ENCODE measurements around the gene DFFB.

The DFFB gene

GRCh38 chr1:3863231-3863935, 6.1 kb downstream of the DFFB start:
- Histone ChIP-seq H3K27me3 (ENCODE audit: control insufficient read depth, insufficient read depth, low read length) (no peaks in the 10 kb centered on the region), H3K9me3 (ENCODE audit: control insufficient read depth, low read length) (no peaks in the 10 kb centered on the region), H3K4me3 (ENCODE audit: low read length) (no peak overlapping the region), H3K4me1 (ENCODE audit: control insufficient read depth, insufficient read depth, low read length) (peaks cover 7% of the 10 kb centered on the region), H3K36me3 (ENCODE audit: control insufficient read depth, insufficient read depth, low read length) (no peaks in the 10 kb centered on the region), H3K9ac (ENCODE audit: low read length) (no peak overlapping the region)

- Histone ChIP-seq H3K4me1 (ENCODE audit: control insufficient read depth, insufficient read depth, low read length) (peaks cover 3% of the 10 kb centered on the region), H3K9ac (ENCODE audit: low read length) (no peak overlapping the region), H3K27me3 (ENCODE audit: control insufficient read depth, insufficient read depth, low read length) (no peaks in the 10 kb centered on the region), H3K9me3 (ENCODE audit: control insufficient read depth, low read length) (no peaks in the 10 kb centered on the region), H3K36me3 (ENCODE audit: control insufficient read depth, insufficient read depth, low read length) (no peaks in the 10 kb centered on the region), H3K4me3 (ENCODE audit: low read length) (no peak overlapping the region)
Observed at GRCh38 chr1:3864884-3865283, 7.6 kb downstream of the DFFB start.

- H3K9me3 ChIP-seq (ENCODE audit: control insufficient read depth, low read length) = no peaks in the 10 kb centered on the region
- peaks cover 3% of the 10 kb centered on the region for H3K4me1 ChIP-seq (ENCODE audit: control insufficient read depth, insufficient read depth, low read length)
- no peak overlapping the region for H3K4me3 ChIP-seq (ENCODE audit: low read length)
- no peak overlapping the region for H3K9ac ChIP-seq (ENCODE audit: low read length)
- H3K36me3 ChIP-seq (ENCODE audit: control insufficient read depth, insufficient read depth, low read length) = no peaks in the 10 kb centered on the region
- H3K27me3 ChIP-seq (ENCODE audit: control insufficient read depth, insufficient read depth, low read length) = no peaks in the 10 kb centered on the region
Observed at GRCh38 chr1:3865606-3866160, 8.4 kb downstream of the DFFB start.

GRCh38 chr1:3868464-3869006, 11.3 kb downstream of the DFFB start:
- H3K9ac ChIP-seq (ENCODE audit: low read length) = no peak overlapping the region
- H3K36me3 ChIP-seq (ENCODE audit: control insufficient read depth, insufficient read depth, low read length) = no peaks in the 10 kb centered on the region
- no peaks in the 10 kb centered on the region for H3K9me3 ChIP-seq (ENCODE audit: control insufficient read depth, low read length)
- no peaks in the 10 kb centered on the region for H3K27me3 ChIP-seq (ENCODE audit: control insufficient read depth, insufficient read depth, low read length)
- peaks cover 3% of the 10 kb centered on the region for H3K4me1 ChIP-seq (ENCODE audit: control insufficient read depth, insufficient read depth, low read length)
- H3K4me3 ChIP-seq (ENCODE audit: low read length) = no peak overlapping the region

GRCh38 chr1:3869751-3870301, 12.6 kb downstream of the DFFB start:
- no peak overlapping the region for H3K4me3 ChIP-seq (ENCODE audit: low read length)
- peaks cover 3% of the 10 kb centered on the region for H3K4me1 ChIP-seq (ENCODE audit: control insufficient read depth, insufficient read depth, low read length)
- H3K9ac ChIP-seq (ENCODE audit: low read length) = no peak overlapping the region
- H3K36me3 ChIP-seq (ENCODE audit: control insufficient read depth, insufficient read depth, low read length) = no peaks in the 10 kb centered on the region
- H3K9me3 ChIP-seq (ENCODE audit: control insufficient read depth, low read length) = no peaks in the 10 kb centered on the region
- no peaks in the 10 kb centered on the region for H3K27me3 ChIP-seq (ENCODE audit: control insufficient read depth, insufficient read depth, low read length)

DNA sequence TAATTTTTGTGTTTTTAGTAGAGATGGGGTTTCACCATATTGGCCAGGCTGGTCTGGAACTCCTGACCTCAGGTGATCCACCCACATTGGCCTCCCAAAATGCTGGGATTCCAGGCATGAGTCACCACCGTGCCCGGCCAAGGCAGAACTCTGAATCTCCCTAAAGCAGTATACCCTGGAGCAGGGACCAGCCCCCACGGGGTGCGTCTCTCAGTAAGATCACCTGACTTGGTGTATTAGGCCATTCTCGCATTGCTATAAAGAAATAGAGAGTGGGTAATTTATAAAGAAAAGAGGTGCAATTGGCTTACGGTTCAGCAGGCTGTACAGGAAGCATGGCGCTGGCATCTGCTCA, 14.2 kb downstream of the DFFB start:
- H3K9ac ChIP-seq (ENCODE audit: low read length) = no peak overlapping the region
- no peaks in the 10 kb centered on the region for H3K9me3 ChIP-seq (ENCODE audit: control insufficient read depth, low read length)
- H3K4me3 ChIP-seq (ENCODE audit: low read length) = no peak overlapping the region
- peaks cover 3% of the 10 kb centered on the region for H3K4me1 ChIP-seq (ENCODE audit: control insufficient read depth, insufficient read depth, low read length)
- H3K27me3 ChIP-seq (ENCODE audit: control insufficient read depth, insufficient read depth, low read length) = no peaks in the 10 kb centered on the region
- H3K36me3 ChIP-seq (ENCODE audit: control insufficient read depth, insufficient read depth, low read length) = peaks cover 3% of the 10 kb centered on the region

DNA sequence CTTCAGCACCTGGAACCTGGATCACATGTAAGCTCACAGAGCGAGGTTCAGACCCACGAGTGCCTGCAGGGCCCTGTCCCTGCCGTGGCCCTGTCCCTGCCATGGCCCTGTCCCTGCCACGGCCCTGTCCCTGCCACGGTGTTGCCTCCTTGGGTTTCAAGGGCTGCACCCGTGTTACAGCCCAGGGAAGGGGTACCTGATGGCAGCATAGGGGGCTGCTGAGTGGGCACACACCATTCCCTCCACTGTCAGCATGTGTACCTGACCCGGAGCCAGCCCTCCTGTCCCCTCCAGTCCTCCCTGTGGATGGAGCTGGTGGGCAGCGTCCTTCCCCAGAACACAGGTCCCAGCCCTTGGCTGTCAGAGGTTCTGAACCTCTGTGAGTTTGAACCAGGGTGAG, 15.3 kb downstream of the DFFB start:
- Histone ChIP-seq H3K9me3 (ENCODE audit: control insufficient read depth, low read length) (no peaks in the 10 kb centered on the region), H3K9ac (ENCODE audit: low read length) (no peak overlapping the region), H3K36me3 (ENCODE audit: control insufficient read depth, insufficient read depth, low read length) (peaks cover 3% of the 10 kb centered on the region), H3K4me1 (ENCODE audit: control insufficient read depth, insufficient read depth, low read length) (peaks cover 3% of the 10 kb centered on the region), H3K27me3 (ENCODE audit: control insufficient read depth, insufficient read depth, low read length) (no peaks in the 10 kb centered on the region), H3K4me3 (ENCODE audit: low read length) (no peak overlapping the region)

DNA sequence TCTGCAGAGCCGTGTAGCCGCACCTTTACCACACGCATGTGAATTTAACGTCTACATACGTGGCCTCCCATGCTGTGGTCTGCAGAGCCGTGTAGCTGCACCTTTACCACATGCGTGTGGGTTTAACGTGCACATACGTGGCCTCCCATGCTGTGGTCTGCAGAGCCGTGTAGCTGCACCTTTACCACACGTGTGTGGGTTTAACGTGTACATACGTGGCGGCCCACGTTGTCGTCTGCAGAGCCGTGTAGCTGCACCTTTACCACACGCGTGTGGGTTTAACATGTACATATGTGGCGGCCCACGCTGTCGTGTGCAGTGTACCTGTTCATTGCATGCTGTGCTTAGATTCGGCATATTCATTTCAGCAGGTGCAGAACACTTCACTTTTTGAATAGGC, 17.5 kb downstream of the DFFB start:
- Histone ChIP-seq H3K27me3 (ENCODE audit: control insufficient read depth, insufficient read depth, low read length) (no peaks in the 10 kb centered on the region), H3K4me3 (ENCODE audit: low read length) (no peak overlapping the region), H3K36me3 (ENCODE audit: control insufficient read depth, insufficient read depth, low read length) (peaks cover 3% of the 10 kb centered on the region), H3K9ac (ENCODE audit: low read length) (no peak overlapping the region), H3K9me3 (ENCODE audit: control insufficient read depth, low read length) (no peaks in the 10 kb centered on the region), H3K4me1 (ENCODE audit: control insufficient read depth, insufficient read depth, low read length) (no peaks in the 10 kb centered on the region)

GRCh38 chr1:3876716-3877115, 19.4 kb downstream of the DFFB start:
- H3K9me3 ChIP-seq (ENCODE audit: control insufficient read depth, low read length) = no peaks in the 10 kb centered on the region
- H3K36me3 ChIP-seq (ENCODE audit: control insufficient read depth, insufficient read depth, low read length) = peaks cover 3% of the 10 kb centered on the region

GRCh38 chr1:3879099-3879498, 21.8 kb downstream of the DFFB start:
- H3K4me3 ChIP-seq (ENCODE audit: low read length) = no peak overlapping the region
- H3K9ac ChIP-seq (ENCODE audit: low read length) = no peak overlapping the region
- H3K36me3 ChIP-seq (ENCODE audit: control insufficient read depth, insufficient read depth, low read length) = peaks cover 3% of the 10 kb centered on the region
- H3K4me1 ChIP-seq (ENCODE audit: control insufficient read depth, insufficient read depth, low read length) = no peaks in the 10 kb centered on the region
- no peaks in the 10 kb centered on the region for H3K9me3 ChIP-seq (ENCODE audit: control insufficient read depth, low read length)
- H3K27me3 ChIP-seq (ENCODE audit: control insufficient read depth, insufficient read depth, low read length) = no peaks in the 10 kb centered on the region

More at GRCh38 chr1:3876716-3877115, 19.4 kb downstream of the DFFB start:
- Histone ChIP-seq H3K27me3 (ENCODE audit: control insufficient read depth, insufficient read depth, low read length) (no peaks in the 10 kb centered on the region), H3K9ac (ENCODE audit: low read length) (no peak overlapping the region), H3K4me1 (ENCODE audit: control insufficient read depth, insufficient read depth, low read length) (no peaks in the 10 kb centered on the region), H3K4me3 (ENCODE audit: low read length) (no peak overlapping the region)

DNA sequence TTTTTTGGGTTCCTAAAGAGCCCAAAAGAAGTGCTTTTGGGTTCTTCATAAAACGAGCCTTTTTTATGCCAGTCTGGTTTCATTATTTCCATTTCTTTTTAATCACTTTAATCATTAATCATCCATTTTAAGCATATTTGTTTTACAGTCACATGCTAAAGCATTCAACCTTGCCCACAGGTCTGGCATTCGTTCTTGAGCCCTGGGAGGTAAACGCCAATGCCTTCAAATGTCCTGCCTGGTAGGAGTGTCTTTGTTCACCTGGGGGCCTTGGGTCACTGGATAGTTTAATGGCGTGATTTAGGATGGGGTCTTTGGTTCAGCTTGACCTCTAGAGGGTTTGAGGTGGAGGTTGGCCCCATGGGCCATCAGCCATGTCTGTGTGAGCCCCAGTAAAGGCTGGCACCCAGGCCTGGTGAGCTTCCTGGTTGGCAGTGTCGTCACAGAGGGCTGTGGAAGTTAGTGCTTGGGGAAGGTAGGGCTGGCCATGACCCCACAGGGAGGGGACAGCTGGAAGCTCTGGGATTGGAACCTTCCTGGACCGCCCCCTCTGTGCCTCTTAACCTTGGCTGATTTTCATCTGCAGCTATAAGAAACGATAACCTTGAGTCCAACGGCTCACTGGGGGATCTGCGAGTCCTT, 22.6 kb downstream of the DFFB start:
- Histone ChIP-seq H3K36me3 (ENCODE audit: control insufficient read depth, insufficient read depth, low read length) (peaks cover 3% of the 10 kb centered on the region), H3K4me1 (ENCODE audit: control insufficient read depth, insufficient read depth, low read length) (no peaks in the 10 kb centered on the region), H3K27me3 (ENCODE audit: control insufficient read depth, insufficient read depth, low read length) (no peaks in the 10 kb centered on the region), H3K9ac (ENCODE audit: low read length) (no peak overlapping the region), H3K4me3 (ENCODE audit: low read length) (no peak overlapping the region), H3K9me3 (ENCODE audit: control insufficient read depth, low read length) (no peaks in the 10 kb centered on the region)

Measured in mucosa of stomach (tissue), 1 donor.